ENCODE data around the gene DPP8.

Gene DPP8

GRCh38 chr15:65516997-65517865 lies at the start of gene DPP8:
TSS of gene DPP8 (minus strand) at chr15:65517689. CDS start at chr15:65512553, 5,136 bp downstream.
- Histone ChIP-seq H3K9me3 (ENCODE audit: low read length) (no peaks in the 10 kb centered on the region), H3K9me2 (ENCODE audit: low read depth, low read length) (no peaks in the 10 kb centered on the region), H2AFZ (ENCODE audit: low read length) (peak within 1 kb of the TSS; percentile 68), H4K20me1 (ENCODE audit: insufficient read depth, low read length) (no peaks in the 10 kb centered on the region), H3K27me3 (ENCODE audit: insufficient read depth, low read length) (no peaks in the 10 kb centered on the region), H3K4me1 (ENCODE audit: insufficient read depth, low read length, severe bottlenecking) (peaks cover 21% of the 10 kb centered on the region), H3K36me3 (ENCODE audit: insufficient read depth, low read length) (peaks cover 26% of the 10 kb centered on the region), H3K4me3 (ENCODE audit: low read depth, low read length, poor library complexity, severe bottlenecking) (peak within 1 kb of the TSS; percentile 89), H3K4me2 (ENCODE audit: low read length) (peak within 1 kb of the TSS; percentile 97), H3K27ac (ENCODE audit: low read depth, low read length, poor library complexity, severe bottlenecking) (peak within 1 kb of the TSS; percentile 70), H3K79me2 (ENCODE audit: insufficient read depth, low read length) (peaks cover 29% of the 10 kb centered on the region), H3K9ac (ENCODE audit: low read length) (peak within 1 kb of the TSS; percentile 87), H3F3A (ENCODE audit: insufficient read depth, low read length) (no peaks in the 10 kb centered on the region)
- no peak for TF ChIP-seq EZH2 (IDR thresholded peaks at IDR 0.05; ENCODE audit: borderline replicate concordance, low read length)
- TF ChIP-seq, protein P1, sequence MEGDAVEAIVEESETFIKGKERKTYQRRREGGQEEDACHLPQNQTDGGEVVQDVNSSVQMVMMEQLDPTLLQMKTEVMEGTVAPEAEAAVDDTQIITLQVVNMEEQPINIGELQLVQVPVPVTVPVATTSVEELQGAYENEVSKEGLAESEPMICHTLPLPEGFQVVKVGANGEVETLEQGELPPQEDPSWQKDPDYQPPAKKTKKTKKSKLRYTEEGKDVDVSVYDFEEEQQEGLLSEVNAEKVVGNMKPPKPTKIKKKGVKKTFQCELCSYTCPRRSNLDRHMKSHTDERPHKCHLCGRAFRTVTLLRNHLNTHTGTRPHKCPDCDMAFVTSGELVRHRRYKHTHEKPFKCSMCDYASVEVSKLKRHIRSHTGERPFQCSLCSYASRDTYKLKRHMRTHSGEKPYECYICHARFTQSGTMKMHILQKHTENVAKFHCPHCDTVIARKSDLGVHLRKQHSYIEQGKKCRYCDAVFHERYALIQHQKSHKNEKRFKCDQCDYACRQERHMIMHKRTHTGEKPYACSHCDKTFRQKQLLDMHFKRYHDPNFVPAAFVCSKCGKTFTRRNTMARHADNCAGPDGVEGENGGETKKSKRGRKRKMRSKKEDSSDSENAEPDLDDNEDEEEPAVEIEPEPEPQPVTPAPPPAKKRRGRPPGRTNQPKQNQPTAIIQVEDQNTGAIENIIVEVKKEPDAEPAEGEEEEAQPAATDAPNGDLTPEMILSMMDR (IDR thresholded peaks at IDR 0.05; ENCODE audit: low read length) = peak; percentile 97

GRCh38 chr15:65561934-65562333 lies 44.4 kb upstream of the DPP8 start:
- Histone ChIP-seq H3K9me3 (ENCODE audit: low read length) (peaks cover 15% of the 10 kb centered on the region), H3K9ac (ENCODE audit: low read length) (no peak overlapping the region), H4K20me1 (ENCODE audit: insufficient read depth, low read length) (no peaks in the 10 kb centered on the region), H3K79me2 (ENCODE audit: insufficient read depth, low read length) (no peaks in the 10 kb centered on the region), H3F3A (ENCODE audit: insufficient read depth, low read length) (no peaks in the 10 kb centered on the region; the same call in 1 of the 2 replicates), H3K4me3 (ENCODE audit: low read depth, low read length, poor library complexity, severe bottlenecking) (no peak overlapping the region), H3K27me3 (ENCODE audit: insufficient read depth, low read length) (no peaks in the 10 kb centered on the region), H2AFZ (ENCODE audit: low read length) (no peak overlapping the region), H3K4me2 (ENCODE audit: low read length) (no peak overlapping the region), H3K27ac (ENCODE audit: low read depth, low read length, poor library complexity, severe bottlenecking) (no peak overlapping the region), H3K4me1 (ENCODE audit: insufficient read depth, low read length, severe bottlenecking) (no peaks in the 10 kb centered on the region), H3K36me3 (ENCODE audit: insufficient read depth, low read length) (peaks cover 100% of the 10 kb centered on the region), H3K9me2 (ENCODE audit: low read depth, low read length) (no peaks in the 10 kb centered on the region)
- TF ChIP-seq, protein P1 (IDR thresholded peaks at IDR 0.05; ENCODE audit: low read length) = no peak
- no peak for TF ChIP-seq EZH2 (IDR thresholded peaks at IDR 0.05; ENCODE audit: borderline replicate concordance, low read length)

DNA sequence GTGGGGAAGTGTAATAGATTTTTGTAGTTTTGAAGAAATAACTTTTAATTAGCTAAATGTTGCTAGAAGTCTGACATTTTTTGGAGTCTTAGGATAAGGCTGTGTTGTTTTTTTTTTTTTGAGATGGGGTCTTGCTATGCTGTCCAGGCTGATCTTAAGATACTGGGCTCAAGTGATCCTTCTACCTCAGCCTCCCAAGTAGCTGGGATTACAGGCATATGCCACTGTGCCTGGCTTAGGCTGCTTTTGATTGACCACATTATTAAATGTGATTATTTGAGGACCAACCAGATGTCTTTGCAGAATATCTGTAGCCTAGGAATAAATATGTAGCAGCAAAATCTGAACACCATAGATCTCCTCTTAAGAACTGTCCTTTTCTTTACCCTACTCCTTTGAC lies 42.5 kb upstream of the DPP8 start:
- Histone ChIP-seq H2AFZ (ENCODE audit: low read length) (no peak overlapping the region), H3K4me2 (ENCODE audit: low read length) (no peak overlapping the region), H3K9ac (ENCODE audit: low read length) (no peak overlapping the region), H3K27me3 (ENCODE audit: insufficient read depth, low read length) (no peaks in the 10 kb centered on the region), H3K4me1 (ENCODE audit: insufficient read depth, low read length, severe bottlenecking) (no peaks in the 10 kb centered on the region), H3K4me3 (ENCODE audit: low read depth, low read length, poor library complexity, severe bottlenecking) (no peak overlapping the region), H4K20me1 (ENCODE audit: insufficient read depth, low read length) (no peaks in the 10 kb centered on the region), H3K9me2 (ENCODE audit: low read depth, low read length) (no peaks in the 10 kb centered on the region), H3F3A (ENCODE audit: insufficient read depth, low read length) (no peaks in the 10 kb centered on the region; the same call in 1 of the 2 replicates), H3K9me3 (ENCODE audit: low read length) (peaks cover 4% of the 10 kb centered on the region; the same call in 1 of the 2 replicates), H3K27ac (ENCODE audit: low read depth, low read length, poor library complexity, severe bottlenecking) (no peak overlapping the region), H3K79me2 (ENCODE audit: insufficient read depth, low read length) (no peaks in the 10 kb centered on the region), H3K36me3 (ENCODE audit: insufficient read depth, low read length) (peaks cover 100% of the 10 kb centered on the region)
- TF ChIP-seq EZH2 (IDR thresholded peaks at IDR 0.05; ENCODE audit: borderline replicate concordance, low read length) = no peak
- TF ChIP-seq, protein P1 (IDR thresholded peaks at IDR 0.05; ENCODE audit: low read length) = no peak

Measured in OCI-LY1 (cell line).